GM21619 (cell line): ENCODE data around the gene SERINC4.

Experiments
- ATAC-seq: cut with Tn5 transposase; IDR thresholded peaks from one replicate; pipeline ENCODE4 v1.9.1; 2021; ENCODE audit not compliant: unreplicated experiment

The SERINC4 gene

GRCh38 chr15:43799209-43799944 is 643 bp downstream of the SERINC4 start:
- ATAC-seq: no peak

GRCh38 chr15:43796566-43796965 is 3.5 kb downstream of the SERINC4 start:
- no peak for ATAC-seq

- no peak for ATAC-seq
Observed at GRCh38 chr15:43795997-43796396, 4.0 kb downstream of the SERINC4 start.

- no peak for ATAC-seq
Observed at GRCh38 chr15:43795197-43795596, 4.8 kb downstream of the SERINC4 start.

- ATAC-seq: no peak
Observed at GRCh38 chr15:43794269-43795037, 5.6 kb downstream of the SERINC4 start.

GRCh38 chr15:43793647-43794046 is 6.4 kb downstream of the SERINC4 start:
- no peak for ATAC-seq

- ATAC-seq: peak; percentile 0
Observed at GRCh38 chr15:43792761-43793476, 7.1 kb downstream of the SERINC4 start.

- peak; percentile 81 for ATAC-seq
Observed at GRCh38 chr15:43791993-43792760, 7.8 kb downstream of the SERINC4 start, which contains the start of gene SERF2. SERF2 (plus strand) TSS chr15:43792320; CDS start chr15:43792377, 57 bp downstream.

- ATAC-seq: no peak
Observed at GRCh38 chr15:43789409-43789808, 10.6 kb downstream of the SERINC4 start.

- ATAC-seq: no peak
Observed at GRCh38 chr15:43779016-43779415, 21.0 kb downstream of the SERINC4 start.

- ATAC-seq: peak; percentile 42
Observed at GRCh38 chr15:43777267-43777914, 22.6 kb downstream of the SERINC4 start.

GRCh38 chr15:43776718-43777266 is 23.2 kb downstream of the SERINC4 start, which contains the start of gene ELL3:
ELL3 (minus strand) TSS chr15:43776966; CDS start chr15:43776901, 65 bp downstream.
- peak; percentile 25 for ATAC-seq

GRCh38 chr15:43776101-43776717 is 23.8 kb downstream of the SERINC4 start:
- ATAC-seq: peak; percentile 72

GRCh38 chr15:43775411-43775965 is 24.5 kb downstream of the SERINC4 start:
- ATAC-seq: no peak

- no peak for ATAC-seq
Observed at GRCh38 chr15:43774062-43774461, 26.0 kb downstream of the SERINC4 start.

GRCh38 chr15:43772624-43773023 is 27.4 kb downstream of the SERINC4 start:
- ATAC-seq: no peak

- no peak for ATAC-seq
Observed at GRCh38 chr15:43771816-43772215, 28.2 kb downstream of the SERINC4 start.

GRCh38 chr15:43769584-43770228 is 30.3 kb downstream of the SERINC4 start:
- ATAC-seq: no peak
